Left lung (tissue), 10 donors: ENCODE data around the gene BABAM1. TPM values are rescaled to one million over a fixed set of nuclear protein-coding genes. Genes with fewer than 3 reads are reported as not detected.

ENCODE experiments used
- ATAC-seq: fragments of 200-7000 bp; cut with Tn5 transposase; one replicate; pipeline ENCODE4 v1.9.1; 2020; ENCODE audit warnings: moderate library complexity
- DNase-seq, 4 donors: peaks; one replicate each; pipeline ENCODE4 v3.0.0-alpha.2; 2013 to 2020
- H3K27ac ChIP-seq, 2 donors: fragments of 200-600 bp; sonication (generic) in 1 of 2; one replicate each; pipeline versions ENCODE4 v1.5.0 to v1.8.0; 2020 to 2021
- H3K27me3 ChIP-seq, 2 donors: fragments of 200-600 bp; sonication (generic) in 1 of 2; one replicate each; pipeline versions ENCODE4 v1.5.0 to v1.8.0; 2020 to 2021
- H3K36me3 ChIP-seq, 2 donors: fragments of 200-600 bp; sonication (generic) in 1 of 2; one replicate each; pipeline versions ENCODE4 v1.5.0 to v1.8.0; 2020 to 2021
- H3K4me1 ChIP-seq, 2 donors: fragments of 200-600 bp; one replicate each; pipeline ENCODE4 v1.8.0; 2021
- H3K4me3 ChIP-seq, 2 donors: fragments of 200-600 bp; sonication (generic) in 1 of 2; one replicate each; pipeline versions ENCODE4 v1.5.0 to v1.8.0; 2020 to 2021; ENCODE audit warnings: mild to moderate bottlenecking in 1 of 2
- H3K9me3 ChIP-seq, 2 donors: fragments of 200-600 bp; sonication (generic) in 1 of 2; one replicate each; pipeline versions ENCODE4 v1.5.0 to v1.8.0; 2020 to 2021
- CTCF ChIP-seq, 2 donors: fragments of 200-600 bp; sonication (generic) in 1 of 2; IDR thresholded peaks; one replicate each; pipeline versions ENCODE4 v1.5.0 to v1.8.0; 2021; ENCODE audit warnings: antibody characterized with exemption in 2 of 2
- intact Hi-C, 2 donors: fragments of 100-400 bp; cut with DNase I; formaldehyde crosslinking; loops; one replicate each; pipeline versions ENCODE4 v1.11.2 to v1.14.2; 2022
- polyA plus RNA-seq, 6 donors: library from polyadenylated mRNA; unstranded; fragments of 120-200 nt; gene quantifications; one replicate each; pipeline ENCODE4 v1.2.1, GENCODE V29; 2013; ENCODE audit not compliant: insufficient read length in 6 of 6
- total RNA-seq, 2 donors: library from RNA; stranded (reverse); fragmentation: NEBNext Ultra II Directional; extraction: Animal tissue kit (Norgen Biotek cat#: 25700); gene quantifications; one replicate each; pipeline ENCODE4 v1.2.1, GENCODE V29; 2021
- donor health status: DM: no; HTN: yes; CAD: no.
- donor health status: DM: no; HTN: no; CAD: no.

Gene BABAM1
- total and polyA plus RNA-seq, 8 donors, result 73.1 to 108 (median 100) TPM

- DNase-seq (peak in 2 of 4 donors; percentile 57 to 89), ATAC-seq (peak; percentile 80)
- H3K36me3 ChIP-seq, result peaks cover 0 to 40% of the 10 kb centered on the region in 2 donors
- no peaks in the 10 kb centered on the region for H3K9me3 ChIP-seq
- peak overlapping the region; percentile 41 to 53 for H3K4me3 ChIP-seq
- no peaks in the 10 kb centered on the region for H3K27me3 ChIP-seq
- H3K27ac ChIP-seq, result peak overlapping the region; percentile 69 to 72
- no peak for TF ChIP-seq CTCF (IDR thresholded peaks at IDR 0.05)
- intact Hi-C loops, result no loop called here
- peaks cover 18 to 27% of the 10 kb centered on the region in 2 donors for H3K4me1 ChIP-seq
Observed at GRCh38 chr19:17234911-17235299, 32.3 kb upstream of the BABAM1 start.

- intact Hi-C loops, result no loop called here
- ATAC-seq (peak; percentile 89), DNase-seq (peak; percentile 64 to 95 (median 82))
- Histone ChIP-seq H3K9me3 (no peaks in the 10 kb centered on the region), H3K36me3 (peaks cover 0 to 43% of the 10 kb centered on the region in 2 donors), H3K27me3 (no peaks in the 10 kb centered on the region), H3K4me1 (peaks cover 18 to 27% of the 10 kb centered on the region in 2 donors), H3K4me3 (peak overlapping the region; percentile 41 to 53), H3K27ac (peak overlapping the region; percentile 69 to 72)
- peak; percentile 27 to 46 for TF ChIP-seq CTCF (IDR thresholded peaks at IDR 0.05)
Observed at GRCh38 chr19:17235300-17235970, 31.8 kb upstream of the BABAM1 start.

- H3K36me3 ChIP-seq, result peaks cover 0 to 36% of the 10 kb centered on the region in 2 donors
- DNase-seq (peak in 1 of 4 donors; percentile 59), ATAC-seq (peak; percentile 31)
- no peak for TF ChIP-seq CTCF (IDR thresholded peaks at IDR 0.05)
- no peaks in the 10 kb centered on the region for H3K9me3 ChIP-seq
- no peaks in the 10 kb centered on the region for H3K27me3 ChIP-seq
- peaks cover 18 to 27% of the 10 kb centered on the region in 2 donors for H3K4me1 ChIP-seq
- H3K4me3 ChIP-seq, result peak overlapping the region; percentile 41 to 53
- intact Hi-C loops, result no loop called here
- H3K27ac ChIP-seq, result peak overlapping the region; percentile 69 to 72
Observed at GRCh38 chr19:17235971-17236777, 31.1 kb upstream of the BABAM1 start.

GRCh38 chr19:17236811-17237543, 30.3 kb upstream of the BABAM1 start:
- peaks cover 0 to 28% of the 10 kb centered on the region in 2 donors for H3K36me3 ChIP-seq
- ATAC-seq (no peak), DNase-seq (no peak)
- H3K4me1 ChIP-seq, result peaks cover 18 to 28% of the 10 kb centered on the region in 2 donors
- H3K27me3 ChIP-seq, result no peaks in the 10 kb centered on the region
- TF ChIP-seq CTCF (IDR thresholded peaks at IDR 0.05), result no peak
- peak overlapping the region in 1 of 2 donors; percentile 61 for H3K27ac ChIP-seq
- intact Hi-C loops, result no loop called here
- H3K4me3 ChIP-seq, result no peak overlapping the region
- no peaks in the 10 kb centered on the region for H3K9me3 ChIP-seq
